ENCODE data around the gene CNRIP1. TPM values are rescaled to one million over a fixed set of nuclear protein-coding genes. Genes with fewer than 3 reads are reported as not detected.

CNRIP1 gene
- total RNA-seq, 4 donors from 2014 or later = 23.5 to 44.4 (median 29.8) TPM

- intact Hi-C loops (cut with DNase I) = no loop called here
- Histone ChIP-seq H3K4me3 (no peak overlapping the region), H3K4me1 (no peaks in the 10 kb centered on the region), H3K27ac (replicated peaks in 1 of 4) (no peak overlapping the region), H3K27me3 (peaks cover 0 to 24% (median 0%) of the 10 kb centered on the region in 4 donors), H3K36me3 (no peaks in the 10 kb centered on the region), H3K9me3 (no peaks in the 10 kb centered on the region)
- no peak for DNase-seq (ENCODE audit: extremely low spot score)
- TF ChIP-seq CTCF (IDR thresholded peaks at IDR 0.05) (no peak), EP300 (IDR thresholded peaks at IDR 0.05) (no peak), POLR2A (IDR thresholded peaks at IDR 0.05; ENCODE audit: low read depth) (no peak), POLR2AphosphoS5 (IDR thresholded peaks at IDR 0.05) (no peak)
- WGBS = 72% methylated on average over 2 of the region's 2 CpGs
These were observed 10.9 kb upstream of the CNRIP1 start for GRCh38 chr2:68330691-68331090.

GRCh38 chr2:68328901-68329300 is 9.2 kb upstream of the CNRIP1 start:
- H3K27ac ChIP-seq (replicated peaks in 1 of 4) = no peak overlapping the region
- 62% methylated on average over 5 of the region's 5 CpGs for WGBS
- peaks cover 0 to 24% (median 0%) of the 10 kb centered on the region in 4 donors for H3K27me3 ChIP-seq

GRCh38 chr2:68325056-68325455 is 5.3 kb upstream of the CNRIP1 start:
- H3K27me3 ChIP-seq = peaks cover 0 to 17% (median 0%) of the 10 kb centered on the region in 4 donors
- H3K9me3 ChIP-seq = no peaks in the 10 kb centered on the region
- no peak for DNase-seq (ENCODE audit: extremely low spot score)
- intact Hi-C loops (cut with DNase I) = no loop called here
- no peak overlapping the region for H3K4me3 ChIP-seq
- no peak overlapping the region for H3K27ac ChIP-seq (replicated peaks in 1 of 4)
- 78% methylated on average over 3 of the region's 3 CpGs for WGBS
- no peaks in the 10 kb centered on the region for H3K36me3 ChIP-seq
- no peak for TF ChIP-seq POLR2A (IDR thresholded peaks at IDR 0.05; ENCODE audit: low read depth)
- TF ChIP-seq CTCF (IDR thresholded peaks at IDR 0.05) = no peak
- no peak for TF ChIP-seq POLR2AphosphoS5 (IDR thresholded peaks at IDR 0.05)
- no peak for TF ChIP-seq EP300 (IDR thresholded peaks at IDR 0.05)
- H3K4me1 ChIP-seq = peaks cover 4 to 8% (median 5%) of the 10 kb centered on the region in 4 donors

More at GRCh38 chr2:68328901-68329300, 9.2 kb upstream of the CNRIP1 start:
- no peak overlapping the region for H3K4me3 ChIP-seq
- no peaks in the 10 kb centered on the region for H3K4me1 ChIP-seq
- H3K9me3 ChIP-seq = no peaks in the 10 kb centered on the region
- no peaks in the 10 kb centered on the region for H3K36me3 ChIP-seq
- no peak for DNase-seq (ENCODE audit: extremely low spot score)
- intact Hi-C loops (cut with DNase I) = no loop called here
- no peak for TF ChIP-seq EP300 (IDR thresholded peaks at IDR 0.05)
- TF ChIP-seq CTCF (IDR thresholded peaks at IDR 0.05) = no peak
- no peak for TF ChIP-seq POLR2A (IDR thresholded peaks at IDR 0.05; ENCODE audit: low read depth)
- no peak for TF ChIP-seq POLR2AphosphoS5 (IDR thresholded peaks at IDR 0.05)

- Histone ChIP-seq H3K4me1 (peaks cover 9 to 36% (median 23%) of the 10 kb centered on the region in 4 donors), H3K36me3 (peaks cover 0 to 17% (median 8%) of the 10 kb centered on the region in 4 donors), H3K4me3 (peak overlapping the region; percentile 84 to 93 (median 90)), H3K9me3 (no peaks in the 10 kb centered on the region), H3K27me3 (no peaks in the 10 kb centered on the region), H3K27ac (replicated peaks in 1 of 4) (peak overlapping the region; percentile 87 to 95 (median 92))
- no peak for DNase-seq (ENCODE audit: extremely low spot score)
- intact Hi-C loops (cut with DNase I) = no loop called here
- 6% methylated on average over 11 of the region's 11 CpGs for WGBS
- no peak for TF ChIP-seq EP300 (IDR thresholded peaks at IDR 0.05)
- TF ChIP-seq POLR2AphosphoS5 (IDR thresholded peaks at IDR 0.05) = peak in 1 of 2 donors; percentile 7
These were observed 431 bp upstream of the CNRIP1 start for GRCh38 chr2:68320118-68320641.

GRCh38 chr2:68318914-68319397 is 793 bp downstream of the CNRIP1 start:
- Histone ChIP-seq H3K4me3 (peak overlapping the region; percentile 84 to 93 (median 90)), H3K9me3 (no peaks in the 10 kb centered on the region), H3K36me3 (peaks cover 0 to 24% (median 12%) of the 10 kb centered on the region in 4 donors), H3K4me1 (peaks cover 9 to 36% (median 23%) of the 10 kb centered on the region in 4 donors), H3K27me3 (no peaks in the 10 kb centered on the region), H3K27ac (replicated peaks in 1 of 4) (peak overlapping the region; percentile 87 to 95 (median 92))
- under 1% methylated on average over 19 of the region's 27 CpGs for WGBS
- TF ChIP-seq POLR2AphosphoS5 (IDR thresholded peaks at IDR 0.05) = no peak
- TF ChIP-seq POLR2A (IDR thresholded peaks at IDR 0.05; ENCODE audit: low read depth) = no peak
- no peak for TF ChIP-seq EP300 (IDR thresholded peaks at IDR 0.05)
- TF ChIP-seq CTCF (IDR thresholded peaks at IDR 0.05) = no peak
- intact Hi-C loops (cut with DNase I) = loop anchor here (5.0 kb wide), 1 partner anchor 67 kb away; the partner anchor contains the start of gene PPP3R1
- no peak for DNase-seq (ENCODE audit: extremely low spot score)
